Astrocyte (in vitro differentiated cells and primary cell): ENCODE results near the gene SPINK6. TPM values are rescaled to one million over a fixed set of nuclear protein-coding genes. Genes with fewer than 3 reads are reported as not detected.

ENCODE experiments used
- DNase-seq: peaks from one replicate; pipeline ENCODE4 v3.0.0-alpha.2; 2010; ENCODE audit warnings: low read depth
- FAIRE-seq: peaks from 2 replicates; lab custom pipeline; 2011; peaks lifted over from hg19 to GRCh38; lab: Jason Lieb, UNC
- H2AFZ ChIP-seq: 2 replicates; pipeline ENCODE4 v1.6.0; 2012; ENCODE audit warnings: low read depth, low read length, inconsistent platforms
- H3K27ac ChIP-seq: 2 replicates; pipeline ENCODE4 v1.5.1; 2011; ENCODE audit warnings: low read depth, low read length, inconsistent platforms
- H3K27me3 ChIP-seq: 2 replicates; pipeline ENCODE4 v1.6.0; 2011; ENCODE audit warnings: low read length, inconsistent platforms; ENCODE audit not compliant: insufficient read depth
- H3K36me3 ChIP-seq: 2 replicates; pipeline ENCODE4 v1.5.1; 2011; ENCODE audit warnings: low read length, inconsistent platforms; ENCODE audit not compliant: insufficient read depth
- H3K4me1 ChIP-seq: 2 replicates; pipeline ENCODE4 v1.5.1; 2011; ENCODE audit warnings: low read length, inconsistent platforms; ENCODE audit not compliant: insufficient read depth
- H3K4me2 ChIP-seq: 2 replicates; pipeline ENCODE4 v1.6.0; 2012; ENCODE audit warnings: low read length, inconsistent platforms
- H3K4me3 ChIP-seq: 2 replicates; pipeline ENCODE4 v1.5.1; 2011; ENCODE audit warnings: low read depth, mild to moderate bottlenecking, low read length, inconsistent platforms; ENCODE audit not compliant: insufficient read depth
- H3K79me2 ChIP-seq: 2 replicates; pipeline ENCODE4 v1.6.0; 2012; ENCODE audit warnings: mild to moderate bottlenecking, low read length, inconsistent platforms; ENCODE audit not compliant: insufficient read depth
- H3K9ac ChIP-seq: 2 replicates; pipeline ENCODE4 v1.6.0; 2012; ENCODE audit warnings: mild to moderate bottlenecking, low read length, inconsistent platforms
- H3K9me3 ChIP-seq: 2 replicates; pipeline ENCODE4 v1.5.1; 2012; ENCODE audit warnings: low read depth, mild to moderate bottlenecking, low read length, inconsistent platforms; ENCODE audit not compliant: insufficient read depth
- H4K20me1 ChIP-seq: 2 replicates; pipeline ENCODE4 v1.6.0; 2012; ENCODE audit warnings: low read length, inconsistent platforms; ENCODE audit not compliant: insufficient read depth
- H3K27ac Mint-ChIP-seq: one replicate; pipeline ENCODE4 v1.8.0; 2021; ENCODE audit warnings: mild to moderate bottlenecking, mixed read lengths; ENCODE audit not compliant: unreplicated experiment
- H3K27me3 Mint-ChIP-seq: one replicate; pipeline ENCODE4 v1.8.0; 2021; ENCODE audit warnings: low read depth, mixed read lengths; ENCODE audit not compliant: unreplicated experiment
- H3K36me3 Mint-ChIP-seq: one replicate; pipeline ENCODE4 v1.8.0; 2021; ENCODE audit warnings: low read depth, mixed read lengths; ENCODE audit not compliant: unreplicated experiment
- H3K4me1 Mint-ChIP-seq: one replicate; pipeline ENCODE4 v1.8.0; 2021; ENCODE audit warnings: low read depth, mixed read lengths; ENCODE audit not compliant: unreplicated experiment
- H3K4me3 Mint-ChIP-seq: one replicate; pipeline ENCODE4 v1.8.0; 2021; ENCODE audit warnings: mild to moderate bottlenecking, moderate library complexity, mixed read lengths; ENCODE audit not compliant: unreplicated experiment
- H3K9me3 Mint-ChIP-seq: one replicate; pipeline ENCODE4 v1.8.0; 2021; ENCODE audit warnings: mild to moderate bottlenecking, mixed read lengths; ENCODE audit not compliant: unreplicated experiment
- CTCF ChIP-seq: IDR thresholded peaks from 2 replicates; pipeline ENCODE4 v1.5.1; 2011; ENCODE audit warnings: low read depth, mild to moderate bottlenecking, inconsistent platforms, low read length, moderate library complexity; ENCODE audit not compliant: insufficient read depth
- EZH2 ChIP-seq: IDR thresholded peaks from 2 replicates; pipeline ENCODE4 v1.6.1; 2012; ENCODE audit warnings: mild to moderate bottlenecking, low read length, inconsistent platforms; ENCODE audit not compliant: insufficient read depth
- total RNA-seq: library from RNA; stranded (reverse); gene quantifications from 2 replicates; pipeline ENCODE4 v1.2.1, GENCODE V29; 2021

SPINK6 gene
- total RNA-seq, 1 donor from 2014 or later, result not detected

- H3K9ac ChIP-seq, result no peak overlapping the region
- DNase-seq, result no peak
- H3K27ac ChIP-seq, result no peak overlapping the region
- no peaks in the 10 kb centered on the region for H3K27me3 ChIP-seq
- Mint-ChIP-seq H3K27me3 (no peaks in the 10 kb centered on the region), H3K9me3 (no peaks in the 10 kb centered on the region), H3K4me1 (peaks cover 8% of the 10 kb centered on the region), H3K4me3 (no peak overlapping the region), H3K36me3 (no peaks in the 10 kb centered on the region), H3K27ac (no peak overlapping the region)
- no peaks in the 10 kb centered on the region for H4K20me1 ChIP-seq
- TF ChIP-seq CTCF, result no peak
- no peak for TF ChIP-seq EZH2
- FAIRE-seq, result no peak
- no peaks in the 10 kb centered on the region for H3K36me3 ChIP-seq
- no peak overlapping the region for H2AFZ ChIP-seq
- no peak overlapping the region for H3K4me3 ChIP-seq
- no peak overlapping the region for H3K4me2 ChIP-seq
- H3K79me2 ChIP-seq, result no peaks in the 10 kb centered on the region
- no peaks in the 10 kb centered on the region for H3K4me1 ChIP-seq
- H3K9me3 ChIP-seq, result no peaks in the 10 kb centered on the region
Observed at GRCh38 chr5:148209151-148209770, 6.4 kb downstream of the SPINK6 start.

- Histone ChIP-seq H3K79me2 (no peaks in the 10 kb centered on the region), H3K27ac (no peak overlapping the region), H3K36me3 (no peaks in the 10 kb centered on the region), H3K4me1 (no peaks in the 10 kb centered on the region), H3K9ac (no peak overlapping the region), H3K4me2 (no peak overlapping the region), H3K4me3 (no peak overlapping the region), H3K27me3 (no peaks in the 10 kb centered on the region), H3K9me3 (no peaks in the 10 kb centered on the region), H4K20me1 (no peaks in the 10 kb centered on the region), H2AFZ (no peak overlapping the region)
- Mint-ChIP-seq H3K27me3 (no peaks in the 10 kb centered on the region), H3K27ac (no peak overlapping the region), H3K4me3 (no peak overlapping the region), H3K36me3 (no peaks in the 10 kb centered on the region), H3K4me1 (no peaks in the 10 kb centered on the region), H3K9me3 (no peaks in the 10 kb centered on the region)
- no peak for FAIRE-seq
- TF ChIP-seq CTCF (no peak), EZH2 (no peak)
- DNase-seq, result no peak
Observed at GRCh38 chr5:148214665-148215185, 11.9 kb downstream of the SPINK6 start.

- no peaks in the 10 kb centered on the region for H3K4me1 ChIP-seq
- H3K36me3 Mint-ChIP-seq, result no peaks in the 10 kb centered on the region
- H3K27me3 ChIP-seq, result no peaks in the 10 kb centered on the region
- no peaks in the 10 kb centered on the region for H3K9me3 Mint-ChIP-seq
- no peak for TF ChIP-seq EZH2
- TF ChIP-seq CTCF, result no peak
- no peak overlapping the region for H3K4me3 ChIP-seq
- H3K4me2 ChIP-seq, result no peak overlapping the region
- H3K9ac ChIP-seq, result no peak overlapping the region
- no peak for FAIRE-seq
- no peak for DNase-seq
- H2AFZ ChIP-seq, result no peak overlapping the region
- H3K36me3 ChIP-seq, result no peaks in the 10 kb centered on the region
- H3K27ac Mint-ChIP-seq, result no peak overlapping the region
- no peaks in the 10 kb centered on the region for H3K9me3 ChIP-seq
- H3K79me2 ChIP-seq, result no peaks in the 10 kb centered on the region
- H3K4me3 Mint-ChIP-seq, result no peak overlapping the region
- H3K4me1 Mint-ChIP-seq, result no peaks in the 10 kb centered on the region
- no peak overlapping the region for H3K27ac ChIP-seq
- H4K20me1 ChIP-seq, result no peaks in the 10 kb centered on the region
- peaks cover 2% of the 10 kb centered on the region for H3K27me3 Mint-ChIP-seq
Observed at GRCh38 chr5:148221508-148221907, 18.7 kb downstream of the SPINK6 start.
